Upper lobe of left lung (tissue), 6 donors: ENCODE results near the gene GPR180. TPM values are rescaled to one million over a fixed set of nuclear protein-coding genes. Genes with fewer than 3 reads are reported as not detected.

Source experiments
- ATAC-seq, 2 donors: fragments of 200-7000 bp; cut with Tn5 transposase; one replicate each; pipeline ENCODE4 v1.9.1; 2022; ENCODE audit warnings: mild to moderate bottlenecking in 2 of 2, moderate library complexity in 2 of 2; ENCODE audit not compliant: low FRiP score in 2 of 2
- DNase-seq, 2 donors: peaks; one replicate each; pipeline ENCODE4 v3.0.0-alpha.2; 2019 to 2020
- H3K27ac ChIP-seq, 4 donors: fragments of 200-600 bp; sonication (generic); one replicate each; pipeline ENCODE4 v1.5.1; 2016 to 2019
- H3K27me3 ChIP-seq, 4 donors: fragments of 200-600 bp; sonication (generic); one replicate each; pipeline ENCODE4 v1.5.1; 2017 to 2019
- H3K36me3 ChIP-seq, 4 donors: fragments of 200-600 bp; sonication (generic); one replicate each; pipeline ENCODE4 v1.5.1; 2016 to 2019
- H3K4me1 ChIP-seq, 4 donors: fragments of 200-600 bp; sonication (generic); one replicate each; pipeline ENCODE4 v1.5.1; 2018 to 2019
- H3K4me3 ChIP-seq, 4 donors: fragments of 200-600 bp; sonication (generic); one replicate each; pipeline ENCODE4 v1.5.1; 2017 to 2019; ENCODE audit warnings: mild to moderate bottlenecking in 2 of 4, moderate library complexity in 1 of 4
- H3K9me3 ChIP-seq, 4 donors: fragments of 200-600 bp; sonication (generic); one replicate each; pipeline ENCODE4 v1.5.1; 2018 to 2019
- EP300 ChIP-seq, 4 donors: sonication (generic); formaldehyde crosslinking; IDR thresholded peaks; one replicate each; pipeline ENCODE4 v1.5.1; 2017; ENCODE audit warnings: antibody characterized with exemption in 4 of 4, control low read depth in 2 of 4
- POLR2A ChIP-seq, 4 donors: fragments of 450-650 bp; IDR thresholded peaks; one replicate each; pipeline ENCODE4 v1.5.1; 2016 to 2017; ENCODE audit warnings: antibody characterized with exemption in 4 of 4, mild to moderate bottlenecking in 2 of 4
- POLR2AphosphoS5 ChIP-seq, 2 donors: sonication (generic); formaldehyde crosslinking; IDR thresholded peaks; one replicate each; pipeline ENCODE4 v1.5.1; 2017; ENCODE audit warnings: antibody characterized with exemption in 2 of 2
- WGBS, 2 donors: methylation state at CpG; one replicate each; pipeline ENCODE4 v1.1.5; 2017 to 2018; 5-methylcytosine and 5-hydroxymethylcytosine counted together
- total RNA-seq, 6 donors: library from RNA; depleted of rRNA in 4 of 6; stranded (reverse); fragments of >200 nt in 4 of 6; gene quantifications; one replicate each; pipeline versions ENCODE4 v1.1.0 to v1.2.1, GENCODE V29; 2016 to 2021
- TF ChIP-seq, protein P1 (sequence below), 6 experiments: fragments of 450-650 bp in 4 of 6; fragments of 200-600 bp in 2 of 6; sonication (generic) in 2 of 6; IDR thresholded peaks; one replicate each; pipeline ENCODE4 v1.5.1; 2016 to 2019; ENCODE audit warnings: antibody characterized with exemption in 6 of 6
- donor health status: DM: no; HTN: no; CAD: no; lungs with moderate emphysema.
- donor health status: DM: no; HTN: yes; CAD: no; lungs with severe emphysema.

The GPR180 gene
- total RNA-seq, 6 donors from 2014 or later, result 1.6 to 12.2 (median 3.3) TPM

DNA sequence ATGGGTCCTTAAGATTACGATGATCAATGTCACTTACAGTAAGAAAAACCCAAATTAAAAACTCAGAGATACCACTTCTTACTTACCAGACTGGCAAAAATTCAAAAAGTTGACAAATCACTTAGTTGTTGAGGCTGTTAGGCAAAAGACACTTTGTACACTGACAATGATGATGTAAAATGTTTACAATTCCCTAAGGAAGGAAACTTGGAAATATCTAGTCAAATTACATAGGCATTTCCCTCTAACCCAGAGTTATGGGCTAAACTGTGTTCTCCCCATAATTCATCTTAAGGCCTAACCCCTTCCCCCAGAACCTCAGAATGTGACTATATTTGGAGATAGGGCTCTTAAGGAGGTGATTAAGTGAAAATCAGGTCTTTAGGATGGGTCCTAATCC is 17.7 kb upstream of the GPR180 start:
- 96% methylated on average over 1 of the region's 1 CpG for WGBS, 2 donors
- Histone ChIP-seq H3K27me3 (no peaks in the 10 kb centered on the region), H3K4me3 (no peak overlapping the region), H3K4me1 (no peaks in the 10 kb centered on the region), H3K9me3 (no peaks in the 10 kb centered on the region), H3K27ac (no peak overlapping the region), H3K36me3 (peaks cover 6 to 54% (median 32%) of the 10 kb centered on the region in 4 donors)
- no peak for ATAC-seq
- no peak for DNase-seq
- TF ChIP-seq POLR2A (IDR thresholded peaks at IDR 0.05), result no peak
- TF ChIP-seq, protein P1, sequence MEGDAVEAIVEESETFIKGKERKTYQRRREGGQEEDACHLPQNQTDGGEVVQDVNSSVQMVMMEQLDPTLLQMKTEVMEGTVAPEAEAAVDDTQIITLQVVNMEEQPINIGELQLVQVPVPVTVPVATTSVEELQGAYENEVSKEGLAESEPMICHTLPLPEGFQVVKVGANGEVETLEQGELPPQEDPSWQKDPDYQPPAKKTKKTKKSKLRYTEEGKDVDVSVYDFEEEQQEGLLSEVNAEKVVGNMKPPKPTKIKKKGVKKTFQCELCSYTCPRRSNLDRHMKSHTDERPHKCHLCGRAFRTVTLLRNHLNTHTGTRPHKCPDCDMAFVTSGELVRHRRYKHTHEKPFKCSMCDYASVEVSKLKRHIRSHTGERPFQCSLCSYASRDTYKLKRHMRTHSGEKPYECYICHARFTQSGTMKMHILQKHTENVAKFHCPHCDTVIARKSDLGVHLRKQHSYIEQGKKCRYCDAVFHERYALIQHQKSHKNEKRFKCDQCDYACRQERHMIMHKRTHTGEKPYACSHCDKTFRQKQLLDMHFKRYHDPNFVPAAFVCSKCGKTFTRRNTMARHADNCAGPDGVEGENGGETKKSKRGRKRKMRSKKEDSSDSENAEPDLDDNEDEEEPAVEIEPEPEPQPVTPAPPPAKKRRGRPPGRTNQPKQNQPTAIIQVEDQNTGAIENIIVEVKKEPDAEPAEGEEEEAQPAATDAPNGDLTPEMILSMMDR (IDR thresholded peaks at IDR 0.05), result no peak
- TF ChIP-seq EP300 (IDR thresholded peaks at IDR 0.05), result no peak
- TF ChIP-seq POLR2AphosphoS5 (IDR thresholded peaks at IDR 0.05), result no peak

DNA sequence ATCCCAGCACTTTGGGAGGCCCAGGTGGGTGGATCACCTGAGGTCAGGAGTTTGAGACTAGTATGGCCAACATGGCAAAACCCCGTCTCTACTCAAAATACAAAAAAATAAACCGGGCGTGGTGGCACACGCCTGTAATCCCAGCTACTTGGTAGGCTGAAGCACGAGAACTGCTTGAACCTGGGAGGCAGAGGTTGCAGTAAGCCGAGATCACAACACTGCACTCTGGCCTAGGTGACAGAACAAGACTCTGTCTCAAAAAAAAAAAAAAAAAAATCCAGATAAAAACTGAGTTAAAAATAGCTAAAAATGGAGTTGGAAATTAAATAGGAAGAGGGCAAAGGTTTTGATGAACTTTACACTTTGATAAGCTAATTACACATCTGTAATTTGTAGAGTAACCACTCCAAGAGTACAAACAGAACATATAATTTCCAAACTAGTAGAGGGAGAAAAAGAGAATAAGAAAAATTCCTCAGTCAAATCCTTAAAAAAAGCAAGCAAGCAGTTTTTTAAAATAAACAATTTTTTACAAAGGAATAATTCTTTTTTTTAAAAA is 16.0 kb upstream of the GPR180 start:
- Histone ChIP-seq H3K4me3 (no peak overlapping the region), H3K4me1 (no peaks in the 10 kb centered on the region), H3K27me3 (no peaks in the 10 kb centered on the region), H3K27ac (no peak overlapping the region), H3K36me3 (peaks cover 1 to 41% (median 20%) of the 10 kb centered on the region in 4 donors), H3K9me3 (no peaks in the 10 kb centered on the region)
- TF ChIP-seq, protein P1 (IDR thresholded peaks at IDR 0.05), result no peak
- TF ChIP-seq POLR2A (IDR thresholded peaks at IDR 0.05) (no peak), POLR2AphosphoS5 (IDR thresholded peaks at IDR 0.05) (no peak), EP300 (IDR thresholded peaks at IDR 0.05) (no peak)
- ATAC-seq (no peak), DNase-seq (no peak)
- WGBS, 2 donors, result 93% methylated on average over 6 of the region's 6 CpGs

DNA sequence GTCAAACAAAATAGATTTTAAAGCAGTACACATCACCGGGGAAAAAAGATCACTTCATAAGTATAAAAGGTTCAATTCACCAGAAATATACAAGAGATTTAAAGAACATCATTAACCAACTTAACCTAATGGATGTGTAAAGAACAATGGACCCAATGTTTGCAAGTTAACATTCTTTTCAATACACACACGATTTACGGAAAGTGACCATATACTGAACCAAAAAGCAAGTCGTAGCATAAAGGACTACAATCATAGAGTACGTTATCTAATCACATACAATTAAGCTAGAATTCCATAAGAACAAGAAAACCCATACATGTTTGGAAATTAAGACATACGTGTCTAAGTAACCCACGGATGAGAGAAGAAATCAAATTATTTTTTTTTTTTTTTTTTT is 15.3 kb upstream of the GPR180 start:
- no peaks in the 10 kb centered on the region for H3K9me3 ChIP-seq
- WGBS, 2 donors, result 93 to 97% methylated on average over 7 of the region's 7 CpGs
- H3K27ac ChIP-seq, result no peak overlapping the region
- no peak for ATAC-seq
- no peak for DNase-seq
- no peak overlapping the region for H3K4me3 ChIP-seq
- H3K27me3 ChIP-seq, result no peaks in the 10 kb centered on the region
- H3K4me1 ChIP-seq, result no peaks in the 10 kb centered on the region
- TF ChIP-seq POLR2AphosphoS5 (IDR thresholded peaks at IDR 0.05), result no peak
- no peak for TF ChIP-seq POLR2A (IDR thresholded peaks at IDR 0.05)
- TF ChIP-seq EP300 (IDR thresholded peaks at IDR 0.05), result no peak
- TF ChIP-seq, protein P1 (IDR thresholded peaks at IDR 0.05), result no peak
- H3K36me3 ChIP-seq, result peaks cover 0 to 41% (median 12%) of the 10 kb centered on the region in 4 donors

DNA sequence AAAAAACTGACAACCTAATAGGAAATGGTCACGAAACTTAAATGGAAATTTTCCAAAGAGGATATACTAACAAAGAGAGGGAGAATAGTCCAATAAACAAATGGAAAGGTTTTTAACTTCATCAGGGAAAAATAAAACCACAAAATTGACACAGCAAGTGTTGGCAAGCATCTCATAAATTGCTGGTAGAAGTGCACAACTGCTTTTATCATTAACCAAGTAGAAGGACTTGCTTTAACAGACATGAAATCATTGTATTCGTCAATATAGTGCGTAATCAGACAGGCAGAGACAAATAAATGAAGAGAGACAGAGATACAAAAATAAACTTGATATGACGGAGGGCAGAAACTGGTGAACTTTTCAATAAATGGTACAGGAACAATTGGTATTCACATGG is 13.1 kb upstream of the GPR180 start:
- no peak for DNase-seq
- no peak overlapping the region for H3K4me3 ChIP-seq
- WGBS, 2 donors, result 77 to 84% methylated on average over 4 of the region's 4 CpGs
- peaks cover 0 to 3% (median under 1%) of the 10 kb centered on the region in 4 donors for H3K4me1 ChIP-seq
- ATAC-seq, result no peak
- TF ChIP-seq, protein P1 (IDR thresholded peaks at IDR 0.05), result no peak
- TF ChIP-seq POLR2AphosphoS5 (IDR thresholded peaks at IDR 0.05) (no peak), EP300 (IDR thresholded peaks at IDR 0.05) (no peak), POLR2A (IDR thresholded peaks at IDR 0.05) (no peak)
- no peaks in the 10 kb centered on the region for H3K9me3 ChIP-seq
- H3K27me3 ChIP-seq, result no peaks in the 10 kb centered on the region
- H3K36me3 ChIP-seq, result peaks cover 0 to 37% (median 5%) of the 10 kb centered on the region in 4 donors
- no peak overlapping the region for H3K27ac ChIP-seq

DNA sequence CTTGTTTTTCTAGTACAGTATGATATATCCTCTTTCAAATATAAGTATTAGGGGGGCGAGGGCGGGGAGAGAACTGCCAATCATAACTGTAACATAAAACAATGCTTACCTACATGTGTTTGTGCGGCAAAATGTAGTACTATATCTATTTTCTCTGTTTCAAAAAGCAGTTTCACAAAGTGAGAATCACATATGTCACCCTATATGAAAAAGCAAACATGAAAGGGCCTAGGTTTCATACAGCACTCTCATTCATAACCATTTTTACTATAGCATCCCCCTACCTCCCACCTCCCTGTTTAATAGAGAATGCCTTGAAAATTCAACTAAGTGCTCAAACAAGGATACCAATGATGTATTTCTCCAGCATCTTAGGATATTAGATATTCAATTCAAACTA is 10.9 kb upstream of the GPR180 start:
- ATAC-seq, result no peak
- no peak for DNase-seq
- TF ChIP-seq, protein P1 (IDR thresholded peaks at IDR 0.05), result no peak
- TF ChIP-seq POLR2A (IDR thresholded peaks at IDR 0.05) (no peak), EP300 (IDR thresholded peaks at IDR 0.05) (no peak), POLR2AphosphoS5 (IDR thresholded peaks at IDR 0.05) (no peak)
- H3K4me1 ChIP-seq, result peaks cover 14 to 20% (median 17%) of the 10 kb centered on the region in 4 donors
- H3K27me3 ChIP-seq, result no peaks in the 10 kb centered on the region
- 91 to 92% methylated on average over 3 of the region's 3 CpGs for WGBS, 2 donors
- peaks cover 0 to 25% (median 5%) of the 10 kb centered on the region in 4 donors for H3K36me3 ChIP-seq
- H3K4me3 ChIP-seq, result no peak overlapping the region
- no peak overlapping the region for H3K27ac ChIP-seq
- H3K9me3 ChIP-seq, result no peaks in the 10 kb centered on the region
